ENCODE data around the gene PRLHR.

PRLHR gene

DNA sequence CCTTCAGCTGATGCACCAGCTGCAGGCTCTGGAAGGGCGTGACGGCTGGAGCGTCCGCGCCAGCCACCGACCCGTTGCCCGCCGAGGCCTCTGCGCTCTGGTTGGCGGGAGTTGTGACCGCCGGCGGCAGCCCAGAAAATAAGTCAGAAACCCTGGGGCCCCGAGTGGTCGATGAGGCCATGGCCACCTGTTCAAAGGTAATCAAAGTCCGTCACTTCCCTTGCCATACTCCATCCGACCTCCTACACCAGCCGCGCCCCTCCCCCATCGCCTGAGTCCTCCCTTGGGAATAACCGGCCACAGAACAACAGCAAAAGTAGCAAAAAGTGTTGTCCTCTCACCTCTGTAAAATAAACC lies 406 bp downstream of the PRLHR start:
- Histone ChIP-seq H3K9me3 (peaks cover 0 to 15% (median 7%) of the 10 kb centered on the region in 3 donors), H3K27ac (no peak overlapping the region), H3K36me3 (no peaks in the 10 kb centered on the region), H3K27me3 (peaks cover 7 to 75% of the 10 kb centered on the region in 2 donors), H3K4me3 (no peak overlapping the region), H3K4me1 (peaks cover 0 to 12% (median 0%) of the 10 kb centered on the region in 4 donors)
- TF ChIP-seq, protein P1, sequence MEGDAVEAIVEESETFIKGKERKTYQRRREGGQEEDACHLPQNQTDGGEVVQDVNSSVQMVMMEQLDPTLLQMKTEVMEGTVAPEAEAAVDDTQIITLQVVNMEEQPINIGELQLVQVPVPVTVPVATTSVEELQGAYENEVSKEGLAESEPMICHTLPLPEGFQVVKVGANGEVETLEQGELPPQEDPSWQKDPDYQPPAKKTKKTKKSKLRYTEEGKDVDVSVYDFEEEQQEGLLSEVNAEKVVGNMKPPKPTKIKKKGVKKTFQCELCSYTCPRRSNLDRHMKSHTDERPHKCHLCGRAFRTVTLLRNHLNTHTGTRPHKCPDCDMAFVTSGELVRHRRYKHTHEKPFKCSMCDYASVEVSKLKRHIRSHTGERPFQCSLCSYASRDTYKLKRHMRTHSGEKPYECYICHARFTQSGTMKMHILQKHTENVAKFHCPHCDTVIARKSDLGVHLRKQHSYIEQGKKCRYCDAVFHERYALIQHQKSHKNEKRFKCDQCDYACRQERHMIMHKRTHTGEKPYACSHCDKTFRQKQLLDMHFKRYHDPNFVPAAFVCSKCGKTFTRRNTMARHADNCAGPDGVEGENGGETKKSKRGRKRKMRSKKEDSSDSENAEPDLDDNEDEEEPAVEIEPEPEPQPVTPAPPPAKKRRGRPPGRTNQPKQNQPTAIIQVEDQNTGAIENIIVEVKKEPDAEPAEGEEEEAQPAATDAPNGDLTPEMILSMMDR (IDR thresholded peaks at IDR 0.05), result no peak
- no peak for DNase-seq
- intact Hi-C loops (cut with DNase I; ENCODE audit: low total_unique reads), result no loop called here

DNA sequence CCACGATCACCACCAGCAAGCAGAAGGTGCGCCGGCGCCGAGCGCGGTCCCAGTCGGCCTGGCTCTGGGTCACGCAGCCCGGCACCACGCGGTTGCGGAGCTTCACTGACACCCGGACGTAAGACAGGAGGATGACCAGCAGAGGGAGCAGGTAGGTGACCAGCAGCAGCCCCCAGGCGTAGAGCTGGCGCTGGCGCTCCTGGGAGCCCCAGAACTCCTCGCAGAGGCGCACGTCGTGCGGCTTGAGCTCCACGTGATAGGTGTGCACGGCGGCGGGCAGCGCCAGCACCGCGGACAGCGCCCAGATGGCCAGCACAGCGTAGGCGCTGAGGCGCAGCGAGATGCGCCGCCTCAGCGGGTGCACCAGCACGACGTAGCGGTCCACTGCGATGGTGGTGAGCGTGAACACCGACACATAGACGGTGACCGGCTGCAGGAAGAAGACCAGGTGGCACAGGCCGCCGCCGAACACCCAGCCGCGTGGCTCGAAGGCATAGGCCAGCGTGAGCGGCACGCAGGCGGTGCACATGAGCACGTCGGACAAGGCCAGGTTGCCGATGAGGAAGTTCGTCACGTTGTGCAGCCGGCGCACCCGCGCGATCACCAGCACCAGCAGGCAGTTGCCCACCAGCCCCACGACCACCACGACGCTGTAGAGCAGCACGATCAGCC lies 920 bp downstream of the PRLHR start:
- Histone ChIP-seq H3K4me1 (peaks cover 0 to 12% (median 0%) of the 10 kb centered on the region in 4 donors), H3K27ac (no peak overlapping the region), H3K27me3 (peaks cover 7 to 75% of the 10 kb centered on the region in 2 donors), H3K4me3 (no peak overlapping the region), H3K36me3 (no peaks in the 10 kb centered on the region), H3K9me3 (peaks cover 0 to 15% (median 7%) of the 10 kb centered on the region in 3 donors)
- intact Hi-C loops (cut with DNase I; ENCODE audit: low total_unique reads), result no loop called here
- peak in 1 of 2 donors; percentile 39 for DNase-seq
- TF ChIP-seq, protein P1 (IDR thresholded peaks at IDR 0.05), result peak in 1 of 2 experiments; percentile 10

DNA sequence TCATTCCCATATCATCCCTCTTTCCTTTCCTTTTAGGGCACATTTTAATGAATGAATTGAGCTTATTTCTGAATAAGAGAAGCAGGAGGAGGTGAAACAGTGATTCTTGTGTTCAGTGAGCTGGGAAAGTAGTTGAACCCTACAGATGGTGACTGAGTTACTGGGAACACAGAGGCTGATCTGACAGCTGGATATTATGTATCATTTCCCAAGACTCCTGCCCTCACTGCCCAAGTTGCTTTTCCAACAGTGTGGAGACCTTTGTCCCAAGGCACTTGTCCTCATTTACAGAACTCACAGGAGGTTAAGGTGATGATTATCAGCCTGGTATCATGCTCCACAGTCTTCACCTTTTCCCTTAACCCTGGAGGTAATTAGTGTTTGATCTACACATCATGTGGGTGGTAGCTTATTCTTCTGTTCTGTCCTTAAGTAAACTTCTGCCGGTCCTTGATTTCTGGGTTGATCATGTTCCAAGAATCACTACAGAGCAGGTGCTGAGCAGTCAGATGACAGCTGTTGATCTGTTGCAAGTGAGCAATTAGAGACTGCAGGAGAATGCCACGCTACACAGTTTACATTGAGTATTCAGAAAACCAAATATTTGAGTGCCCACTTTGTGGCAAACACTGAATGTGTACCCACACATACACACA lies 2.6 kb downstream of the PRLHR start:
- H3K9me3 ChIP-seq, result peaks cover 0 to 15% (median 7%) of the 10 kb centered on the region in 3 donors
- H3K36me3 ChIP-seq, result no peaks in the 10 kb centered on the region
- H3K4me3 ChIP-seq, result no peak overlapping the region
- peaks cover 0 to 12% (median 0%) of the 10 kb centered on the region in 4 donors for H3K4me1 ChIP-seq
- H3K27me3 ChIP-seq, result peaks cover 7 to 64% of the 10 kb centered on the region in 2 donors
- intact Hi-C loops (cut with DNase I; ENCODE audit: low total_unique reads), result no loop called here
- TF ChIP-seq, protein P1 (IDR thresholded peaks at IDR 0.05), result no peak
- DNase-seq, result no peak
- no peak overlapping the region for H3K27ac ChIP-seq

DNA sequence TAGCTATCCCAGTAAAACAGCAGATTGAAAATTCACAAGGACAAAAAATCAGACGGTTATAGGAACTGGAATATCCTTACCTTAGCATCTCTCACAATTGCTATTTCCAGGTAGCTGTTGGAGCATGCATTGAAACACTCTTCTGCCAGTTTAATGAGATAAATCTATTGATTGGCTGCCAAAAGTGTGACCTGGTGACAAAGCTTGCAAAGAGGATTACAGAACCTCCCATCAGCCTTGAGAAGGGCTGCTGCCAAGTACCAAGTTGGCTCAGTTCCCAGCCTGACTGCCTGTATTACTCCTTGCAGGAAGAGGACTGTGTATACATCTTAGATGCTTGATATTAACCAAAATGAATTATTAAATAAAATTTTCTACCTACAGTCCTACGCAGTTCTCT lies 5.1 kb downstream of the PRLHR start:
- H3K4me3 ChIP-seq, result no peak overlapping the region
- H3K27me3 ChIP-seq, result peaks cover 5 to 40% of the 10 kb centered on the region in 2 donors
- H3K36me3 ChIP-seq, result no peaks in the 10 kb centered on the region
- H3K9me3 ChIP-seq, result peaks cover 0 to 13% (median 7%) of the 10 kb centered on the region in 3 donors
- intact Hi-C loops (cut with DNase I; ENCODE audit: low total_unique reads), result no loop called here
- DNase-seq, result no peak
- H3K27ac ChIP-seq, result no peak overlapping the region
- TF ChIP-seq, protein P1 (IDR thresholded peaks at IDR 0.05), result no peak
- peaks cover 0 to 5% (median 0%) of the 10 kb centered on the region in 4 donors for H3K4me1 ChIP-seq

DNA sequence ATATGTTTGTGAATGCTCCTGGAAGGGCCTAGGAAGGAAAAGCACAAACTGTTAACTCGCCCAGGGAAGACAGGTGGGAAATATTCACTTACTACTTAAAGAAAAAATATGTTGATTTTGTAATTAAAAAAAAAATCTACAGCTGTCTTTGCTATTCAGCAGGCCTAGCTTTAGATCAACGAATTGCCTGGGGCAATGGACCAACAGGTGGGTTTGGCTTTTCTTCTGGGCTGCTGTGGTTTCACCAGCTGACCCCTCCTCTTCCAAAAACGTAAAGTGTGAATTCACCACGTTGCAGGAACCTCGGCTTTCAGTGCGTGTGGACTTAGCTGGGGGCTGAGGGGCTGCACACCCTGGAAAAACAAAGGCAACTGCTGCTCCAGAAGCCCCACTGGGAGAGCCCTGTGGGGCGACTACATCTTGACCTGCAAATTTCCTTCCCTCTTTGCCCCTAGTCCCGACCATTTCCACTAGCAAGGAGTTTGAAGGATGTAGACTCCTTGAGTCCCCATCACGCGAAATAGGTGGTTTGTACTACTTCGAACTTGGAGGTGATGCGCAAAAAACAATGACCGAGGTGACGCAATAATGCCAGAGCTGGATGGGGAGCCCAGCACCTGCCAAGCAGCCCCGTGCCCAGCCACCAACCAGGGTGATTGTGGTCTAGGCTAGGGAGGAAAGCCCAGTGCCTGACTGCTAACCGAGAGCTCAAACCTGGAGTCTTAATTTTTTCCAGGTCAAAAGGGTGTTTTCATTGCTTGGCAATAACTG lies 7.4 kb downstream of the PRLHR start:
- no peak for DNase-seq
- TF ChIP-seq, protein P1 (IDR thresholded peaks at IDR 0.05), result no peak
- peaks cover 0 to 18% of the 10 kb centered on the region in 2 donors for H3K27me3 ChIP-seq
- H3K4me1 ChIP-seq, result no peaks in the 10 kb centered on the region
- H3K4me3 ChIP-seq, result no peak overlapping the region
- no peaks in the 10 kb centered on the region for H3K36me3 ChIP-seq
- H3K27ac ChIP-seq, result no peak overlapping the region
- intact Hi-C loops (cut with DNase I; ENCODE audit: low total_unique reads), result no loop called here
- no peaks in the 10 kb centered on the region for H3K9me3 ChIP-seq

All from tibial artery (tissue), 4 donors.